NK-92 treated with Interleukin-12 subunit alpha and Interleukin-12 subunit beta, amount 100 ng/mL, for 24 hours (cell line): ENCODE data around the gene C16orf96.
A peak's percentile ranks its signal among the peaks of the same experiment; 100 is the strongest.

Experiments
- DNase-seq: peaks from one replicate; lab custom pipeline; 2025; lab: John Stamatoyannopoulos, UW

The C16orf96 gene

GRCh38 chr16:4601864-4602186 is 45.7 kb downstream of the C16orf96 start:
- no peak for DNase-seq

GRCh38 chr16:4602331-4602730 is 46.2 kb downstream of the C16orf96 start:
- no peak for DNase-seq

- DNase-seq: no peak
Observed at GRCh38 chr16:4603624-4604170, 47.6 kb downstream of the C16orf96 start.

- DNase-seq: no peak
Observed at GRCh38 chr16:4604401-4604800, 48.3 kb downstream of the C16orf96 start.

- DNase-seq: no peak
Observed at GRCh38 chr16:4606354-4606753, 50.2 kb downstream of the C16orf96 start.

- no peak for DNase-seq
Observed at GRCh38 chr16:4607841-4608703, 51.9 kb downstream of the C16orf96 start.

- DNase-seq: no peak
Observed at GRCh38 chr16:4608704-4608980, 52.5 kb downstream of the C16orf96 start.

- DNase-seq: no peak
Observed at GRCh38 chr16:4609200-4610010, 53.3 kb downstream of the C16orf96 start.

GRCh38 chr16:4610011-4611005 is 54.2 kb downstream of the C16orf96 start:
- no peak for DNase-seq

GRCh38 chr16:4611337-4612021 is 55.3 kb downstream of the C16orf96 start:
- DNase-seq: no peak

- DNase-seq: no peak
Observed at GRCh38 chr16:4612474-4612931, 56.4 kb downstream of the C16orf96 start.

- DNase-seq: no peak
Observed at GRCh38 chr16:4612977-4613635, 57.0 kb downstream of the C16orf96 start.

GRCh38 chr16:4613636-4614570 is 57.8 kb downstream of the C16orf96 start:
- no peak for DNase-seq

- DNase-seq: peak; percentile 69
Observed at GRCh38 chr16:4614571-4615383, 58.6 kb downstream of the C16orf96 start, which contains the start of gene UBALD1. UBALD1 (minus strand) TSS chr16:4614888; CDS start chr16:4614797, 91 bp downstream.

- no peak for DNase-seq
Observed at GRCh38 chr16:4615384-4616046, 59.4 kb downstream of the C16orf96 start.

- DNase-seq: peak; percentile 99
Observed at GRCh38 chr16:4616047-4616811, 60.1 kb downstream of the C16orf96 start.

- DNase-seq: no peak
Observed at GRCh38 chr16:4617880-4618279, 61.7 kb downstream of the C16orf96 start.
